ENCODE data around the gene TDRD12. TPM values are rescaled to one million over a fixed set of nuclear protein-coding genes. Genes with fewer than 3 reads are reported as not detected.

TDRD12 gene
- total and polyA plus RNA-seq, 4 donors, result under 0.01 to 0.23 (median 0.02) TPM; not detected in 1

DNA sequence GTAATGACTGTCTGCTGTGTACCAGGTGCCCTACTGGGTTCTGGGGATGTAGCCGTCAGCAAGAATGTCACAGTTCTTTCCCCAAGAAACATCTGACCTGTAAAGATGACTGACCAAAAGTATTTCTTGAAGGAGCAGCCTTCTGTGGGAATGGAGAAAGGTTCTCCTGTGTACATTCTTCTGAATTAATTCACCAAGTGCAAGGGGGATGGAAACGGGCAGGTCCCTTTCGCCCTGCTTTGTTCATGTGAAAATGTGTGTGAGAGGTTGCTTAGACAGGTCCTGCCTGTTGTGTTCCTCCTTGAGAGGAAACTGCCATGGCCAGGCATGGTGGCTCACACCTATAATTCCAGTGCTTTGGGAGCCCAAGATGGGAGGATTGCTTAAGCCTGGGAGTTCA, 93.0 kb downstream of the TDRD12 start:
- DNase-seq (ENCODE audit: low spot score), result no peak
- Histone ChIP-seq H3K4me1 (ENCODE audit: control insufficient read depth in 4 of 4, insufficient read depth in 4 of 4, low read length in 3 of 4) (no peaks in the 10 kb centered on the region), H3K27me3 (ENCODE audit: control insufficient read depth in 4 of 4, insufficient read depth in 4 of 4, low read length in 3 of 4) (no peaks in the 10 kb centered on the region), H3K36me3 (ENCODE audit: control insufficient read depth in 4 of 4, insufficient read depth in 3 of 4, low read depth in 1 of 4, low read length in 3 of 4) (no peaks in the 10 kb centered on the region), H3K27ac (ENCODE audit: low read depth in 1 of 2, low read length in 2 of 2) (no peak overlapping the region), H3K9me3 (ENCODE audit: control insufficient read depth in 4 of 4, low read length in 3 of 4) (no peaks in the 10 kb centered on the region), H3K4me3 (ENCODE audit: low read depth in 1 of 3, low read length in 3 of 3) (no peak overlapping the region), H3K9ac (ENCODE audit: low read depth in 1 of 2, low read length in 2 of 2) (no peak overlapping the region)
- 83% methylated on average over 3 of the region's 3 CpGs for WGBS
- no peak for TF ChIP-seq EGR1 (IDR thresholded peaks at IDR 0.05; ENCODE audit: low read depth in 2 of 2)
- TF ChIP-seq, protein P1, sequence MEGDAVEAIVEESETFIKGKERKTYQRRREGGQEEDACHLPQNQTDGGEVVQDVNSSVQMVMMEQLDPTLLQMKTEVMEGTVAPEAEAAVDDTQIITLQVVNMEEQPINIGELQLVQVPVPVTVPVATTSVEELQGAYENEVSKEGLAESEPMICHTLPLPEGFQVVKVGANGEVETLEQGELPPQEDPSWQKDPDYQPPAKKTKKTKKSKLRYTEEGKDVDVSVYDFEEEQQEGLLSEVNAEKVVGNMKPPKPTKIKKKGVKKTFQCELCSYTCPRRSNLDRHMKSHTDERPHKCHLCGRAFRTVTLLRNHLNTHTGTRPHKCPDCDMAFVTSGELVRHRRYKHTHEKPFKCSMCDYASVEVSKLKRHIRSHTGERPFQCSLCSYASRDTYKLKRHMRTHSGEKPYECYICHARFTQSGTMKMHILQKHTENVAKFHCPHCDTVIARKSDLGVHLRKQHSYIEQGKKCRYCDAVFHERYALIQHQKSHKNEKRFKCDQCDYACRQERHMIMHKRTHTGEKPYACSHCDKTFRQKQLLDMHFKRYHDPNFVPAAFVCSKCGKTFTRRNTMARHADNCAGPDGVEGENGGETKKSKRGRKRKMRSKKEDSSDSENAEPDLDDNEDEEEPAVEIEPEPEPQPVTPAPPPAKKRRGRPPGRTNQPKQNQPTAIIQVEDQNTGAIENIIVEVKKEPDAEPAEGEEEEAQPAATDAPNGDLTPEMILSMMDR (IDR thresholded peaks at IDR 0.05; ENCODE audit: low read depth, low read length, missing input control), result no peak
- TF ChIP-seq, protein P2, sequence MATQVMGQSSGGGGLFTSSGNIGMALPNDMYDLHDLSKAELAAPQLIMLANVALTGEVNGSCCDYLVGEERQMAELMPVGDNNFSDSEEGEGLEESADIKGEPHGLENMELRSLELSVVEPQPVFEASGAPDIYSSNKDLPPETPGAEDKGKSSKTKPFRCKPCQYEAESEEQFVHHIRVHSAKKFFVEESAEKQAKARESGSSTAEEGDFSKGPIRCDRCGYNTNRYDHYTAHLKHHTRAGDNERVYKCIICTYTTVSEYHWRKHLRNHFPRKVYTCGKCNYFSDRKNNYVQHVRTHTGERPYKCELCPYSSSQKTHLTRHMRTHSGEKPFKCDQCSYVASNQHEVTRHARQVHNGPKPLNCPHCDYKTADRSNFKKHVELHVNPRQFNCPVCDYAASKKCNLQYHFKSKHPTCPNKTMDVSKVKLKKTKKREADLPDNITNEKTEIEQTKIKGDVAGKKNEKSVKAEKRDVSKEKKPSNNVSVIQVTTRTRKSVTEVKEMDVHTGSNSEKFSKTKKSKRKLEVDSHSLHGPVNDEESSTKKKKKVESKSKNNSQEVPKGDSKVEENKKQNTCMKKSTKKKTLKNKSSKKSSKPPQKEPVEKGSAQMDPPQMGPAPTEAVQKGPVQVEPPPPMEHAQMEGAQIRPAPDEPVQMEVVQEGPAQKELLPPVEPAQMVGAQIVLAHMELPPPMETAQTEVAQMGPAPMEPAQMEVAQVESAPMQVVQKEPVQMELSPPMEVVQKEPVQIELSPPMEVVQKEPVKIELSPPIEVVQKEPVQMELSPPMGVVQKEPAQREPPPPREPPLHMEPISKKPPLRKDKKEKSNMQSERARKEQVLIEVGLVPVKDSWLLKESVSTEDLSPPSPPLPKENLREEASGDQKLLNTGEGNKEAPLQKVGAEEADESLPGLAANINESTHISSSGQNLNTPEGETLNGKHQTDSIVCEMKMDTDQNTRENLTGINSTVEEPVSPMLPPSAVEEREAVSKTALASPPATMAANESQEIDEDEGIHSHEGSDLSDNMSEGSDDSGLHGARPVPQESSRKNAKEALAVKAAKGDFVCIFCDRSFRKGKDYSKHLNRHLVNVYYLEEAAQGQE (IDR thresholded peaks at IDR 0.05), result no peak

DNA sequence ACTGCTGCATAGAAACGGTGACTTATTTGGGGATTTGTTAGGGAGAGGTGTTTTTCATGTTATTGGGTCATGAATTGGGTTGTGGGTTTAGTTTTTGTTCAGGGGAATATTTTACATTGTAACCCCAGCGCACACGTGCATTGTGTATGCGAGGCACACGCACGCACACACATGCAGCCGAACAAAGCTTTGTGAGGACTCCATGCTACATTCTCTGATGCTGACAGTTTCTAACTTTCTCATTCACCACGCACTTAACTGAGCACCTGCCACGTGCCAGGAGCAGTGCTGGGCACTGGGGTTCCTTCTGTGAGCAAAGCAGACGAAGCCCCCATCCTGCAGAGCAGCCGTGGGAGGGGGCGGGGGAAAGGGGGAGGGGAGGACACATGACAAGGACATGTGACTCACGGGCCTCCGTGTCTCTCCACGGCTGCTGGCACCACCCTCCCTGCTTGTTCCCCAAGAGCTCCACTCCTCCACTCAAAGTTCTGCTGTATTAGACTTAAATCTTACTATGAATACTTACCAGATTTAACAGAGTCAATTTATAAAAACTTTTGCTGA, 94.4 kb downstream of the TDRD12 start:
- no peaks in the 10 kb centered on the region for H3K27me3 ChIP-seq (ENCODE audit: control insufficient read depth in 4 of 4, insufficient read depth in 4 of 4, low read length in 3 of 4)
- no peak for DNase-seq (ENCODE audit: low spot score)
- H3K9ac ChIP-seq (ENCODE audit: low read depth in 1 of 2, low read length in 2 of 2), result no peak overlapping the region
- no peaks in the 10 kb centered on the region for H3K4me1 ChIP-seq (ENCODE audit: control insufficient read depth in 4 of 4, insufficient read depth in 4 of 4, low read length in 3 of 4)
- H3K36me3 ChIP-seq (ENCODE audit: control insufficient read depth in 4 of 4, insufficient read depth in 3 of 4, low read depth in 1 of 4, low read length in 3 of 4), result no peaks in the 10 kb centered on the region
- 66% methylated on average over 15 of the region's 15 CpGs for WGBS
- H3K27ac ChIP-seq (ENCODE audit: low read depth in 1 of 2, low read length in 2 of 2), result no peak overlapping the region
- H3K9me3 ChIP-seq (ENCODE audit: control insufficient read depth in 4 of 4, low read length in 3 of 4), result no peaks in the 10 kb centered on the region
- no peak overlapping the region for H3K4me3 ChIP-seq (ENCODE audit: low read depth in 1 of 3, low read length in 3 of 3)
- TF ChIP-seq RAD21 (IDR thresholded peaks at IDR 0.05) (no peak), HNF4G (IDR thresholded peaks at IDR 0.05) (no peak), HNF4A (conservative IDR thresholded peaks at IDR 0.05) (no peak), TAF1 (conservative IDR thresholded peaks at IDR 0.05) (no peak), FOXA1 (IDR thresholded peaks at IDR 0.05) (no peak), GABPA (IDR thresholded peaks at IDR 0.05 in 1 of 2, conservative IDR thresholded peaks at IDR 0.05 in 1 of 2) (no peak), FOXA2 (IDR thresholded peaks at IDR 0.05) (no peak), JUND (IDR thresholded peaks at IDR 0.05) (no peak), SP1 (IDR thresholded peaks at IDR 0.05) (no peak), RXRA (IDR thresholded peaks at IDR 0.05) (no peak), EGR1 (IDR thresholded peaks at IDR 0.05; ENCODE audit: low read depth in 2 of 2) (no peak), YY1 (IDR thresholded peaks at IDR 0.05) (no peak), NR2F2 (IDR thresholded peaks at IDR 0.05) (no peak)
- TF ChIP-seq, protein P3, sequence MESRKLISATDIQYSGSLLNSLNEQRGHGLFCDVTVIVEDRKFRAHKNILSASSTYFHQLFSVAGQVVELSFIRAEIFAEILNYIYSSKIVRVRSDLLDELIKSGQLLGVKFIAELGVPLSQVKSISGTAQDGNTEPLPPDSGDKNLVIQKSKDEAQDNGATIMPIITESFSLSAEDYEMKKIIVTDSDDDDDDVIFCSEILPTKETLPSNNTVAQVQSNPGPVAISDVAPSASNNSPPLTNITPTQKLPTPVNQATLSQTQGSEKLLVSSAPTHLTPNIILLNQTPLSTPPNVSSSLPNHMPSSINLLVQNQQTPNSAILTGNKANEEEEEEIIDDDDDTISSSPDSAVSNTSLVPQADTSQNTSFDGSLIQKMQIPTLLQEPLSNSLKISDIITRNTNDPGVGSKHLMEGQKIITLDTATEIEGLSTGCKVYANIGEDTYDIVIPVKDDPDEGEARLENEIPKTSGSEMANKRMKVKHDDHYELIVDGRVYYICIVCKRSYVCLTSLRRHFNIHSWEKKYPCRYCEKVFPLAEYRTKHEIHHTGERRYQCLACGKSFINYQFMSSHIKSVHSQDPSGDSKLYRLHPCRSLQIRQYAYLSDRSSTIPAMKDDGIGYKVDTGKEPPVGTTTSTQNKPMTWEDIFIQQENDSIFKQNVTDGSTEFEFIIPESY (IDR thresholded peaks at IDR 0.05), result no peak
- TF ChIP-seq, protein P4, sequence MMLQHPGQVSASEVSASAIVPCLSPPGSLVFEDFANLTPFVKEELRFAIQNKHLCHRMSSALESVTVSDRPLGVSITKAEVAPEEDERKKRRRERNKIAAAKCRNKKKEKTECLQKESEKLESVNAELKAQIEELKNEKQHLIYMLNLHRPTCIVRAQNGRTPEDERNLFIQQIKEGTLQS (IDR thresholded peaks at IDR 0.05), result no peak
- TF ChIP-seq, protein P1 (IDR thresholded peaks at IDR 0.05; ENCODE audit: low read depth, low read length, missing input control), result no peak
- TF ChIP-seq, protein P5, sequence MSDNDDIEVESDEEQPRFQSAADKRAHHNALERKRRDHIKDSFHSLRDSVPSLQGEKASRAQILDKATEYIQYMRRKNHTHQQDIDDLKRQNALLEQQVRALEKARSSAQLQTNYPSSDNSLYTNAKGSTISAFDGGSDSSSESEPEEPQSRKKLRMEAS (IDR thresholded peaks at IDR 0.05), result no peak
- TF ChIP-seq, protein P2 (IDR thresholded peaks at IDR 0.05), result no peak

All from liver (tissue), 9 donors.